ENCODE data around the gene KRT33B. TPM values are rescaled to one million over a fixed set of nuclear protein-coding genes. Genes with fewer than 3 reads are reported as not detected.

KRT33B gene
- total and polyA plus RNA-seq, 2 of the 13 experiments (the other 11 are each of a cell fraction or from before 2014, with no cell fraction given) = not detected

DNA sequence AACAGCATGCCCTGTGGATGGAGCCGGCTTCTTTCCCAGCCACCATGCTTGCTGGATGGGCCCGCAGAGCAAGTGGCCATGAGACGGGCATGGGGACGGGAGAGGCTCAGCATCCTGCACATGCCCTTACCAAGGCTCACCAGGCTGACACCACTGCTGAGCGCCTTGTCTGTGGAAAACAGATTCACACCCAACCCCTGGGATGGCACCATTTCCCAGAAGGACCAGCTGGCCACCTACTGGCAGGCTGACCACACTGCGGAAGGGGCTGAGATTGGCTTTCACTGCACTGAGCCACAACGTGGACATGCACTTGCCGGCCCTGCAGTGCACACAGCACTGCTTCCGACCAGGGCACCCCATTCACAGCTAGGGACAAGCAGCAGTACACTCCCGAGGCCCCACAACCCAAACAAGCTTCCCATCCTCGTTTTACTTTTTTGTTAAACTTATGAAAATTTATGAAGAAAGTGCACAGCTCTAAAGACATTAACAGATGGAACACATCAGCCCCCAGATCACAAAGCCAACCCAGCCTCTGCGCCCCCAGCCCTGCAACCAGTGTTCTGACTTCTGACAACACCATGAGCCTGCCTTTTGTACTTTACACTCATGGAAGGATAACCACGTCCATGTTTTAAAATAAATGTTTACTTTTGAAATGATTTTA is 40.2 kb downstream of the KRT33B start (continued):
- TF ChIP-seq ZFP37 (CRISPR knock-in tag; IDR thresholded peaks at IDR 0.05; ENCODE audit: borderline replicate concordance) = no peak
- TF ChIP-seq, protein P1, sequence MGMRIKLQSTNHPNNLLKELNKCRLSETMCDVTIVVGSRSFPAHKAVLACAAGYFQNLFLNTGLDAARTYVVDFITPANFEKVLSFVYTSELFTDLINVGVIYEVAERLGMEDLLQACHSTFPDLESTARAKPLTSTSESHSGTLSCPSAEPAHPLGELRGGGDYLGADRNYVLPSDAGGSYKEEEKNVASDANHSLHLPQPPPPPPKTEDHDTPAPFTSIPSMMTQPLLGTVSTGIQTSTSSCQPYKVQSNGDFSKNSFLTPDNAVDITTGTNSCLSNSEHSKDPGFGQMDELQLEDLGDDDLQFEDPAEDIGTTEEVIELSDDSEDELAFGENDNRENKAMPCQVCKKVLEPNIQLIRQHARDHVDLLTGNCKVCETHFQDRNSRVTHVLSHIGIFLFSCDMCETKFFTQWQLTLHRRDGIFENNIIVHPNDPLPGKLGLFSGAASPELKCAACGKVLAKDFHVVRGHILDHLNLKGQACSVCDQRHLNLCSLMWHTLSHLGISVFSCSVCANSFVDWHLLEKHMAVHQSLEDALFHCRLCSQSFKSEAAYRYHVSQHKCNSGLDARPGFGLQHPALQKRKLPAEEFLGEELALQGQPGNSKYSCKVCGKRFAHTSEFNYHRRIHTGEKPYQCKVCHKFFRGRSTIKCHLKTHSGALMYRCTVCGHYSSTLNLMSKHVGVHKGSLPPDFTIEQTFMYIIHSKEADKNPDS (CRISPR knock-in tag; IDR thresholded peaks at IDR 0.05) = no peak
- TF ChIP-seq NFYB (CRISPR knock-in tag; IDR thresholded peaks at IDR 0.05) = no peak
- TF ChIP-seq, protein P2, sequence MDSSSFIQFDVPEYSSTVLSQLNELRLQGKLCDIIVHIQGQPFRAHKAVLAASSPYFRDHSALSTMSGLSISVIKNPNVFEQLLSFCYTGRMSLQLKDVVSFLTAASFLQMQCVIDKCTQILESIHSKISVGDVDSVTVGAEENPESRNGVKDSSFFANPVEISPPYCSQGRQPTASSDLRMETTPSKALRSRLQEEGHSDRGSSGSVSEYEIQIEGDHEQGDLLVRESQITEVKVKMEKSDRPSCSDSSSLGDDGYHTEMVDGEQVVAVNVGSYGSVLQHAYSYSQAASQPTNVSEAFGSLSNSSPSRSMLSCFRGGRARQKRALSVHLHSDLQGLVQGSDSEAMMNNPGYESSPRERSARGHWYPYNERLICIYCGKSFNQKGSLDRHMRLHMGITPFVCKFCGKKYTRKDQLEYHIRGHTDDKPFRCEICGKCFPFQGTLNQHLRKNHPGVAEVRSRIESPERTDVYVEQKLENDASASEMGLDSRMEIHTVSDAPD (CRISPR knock-in tag; IDR thresholded peaks at IDR 0.05) = no peak
- TF ChIP-seq, protein P3, sequence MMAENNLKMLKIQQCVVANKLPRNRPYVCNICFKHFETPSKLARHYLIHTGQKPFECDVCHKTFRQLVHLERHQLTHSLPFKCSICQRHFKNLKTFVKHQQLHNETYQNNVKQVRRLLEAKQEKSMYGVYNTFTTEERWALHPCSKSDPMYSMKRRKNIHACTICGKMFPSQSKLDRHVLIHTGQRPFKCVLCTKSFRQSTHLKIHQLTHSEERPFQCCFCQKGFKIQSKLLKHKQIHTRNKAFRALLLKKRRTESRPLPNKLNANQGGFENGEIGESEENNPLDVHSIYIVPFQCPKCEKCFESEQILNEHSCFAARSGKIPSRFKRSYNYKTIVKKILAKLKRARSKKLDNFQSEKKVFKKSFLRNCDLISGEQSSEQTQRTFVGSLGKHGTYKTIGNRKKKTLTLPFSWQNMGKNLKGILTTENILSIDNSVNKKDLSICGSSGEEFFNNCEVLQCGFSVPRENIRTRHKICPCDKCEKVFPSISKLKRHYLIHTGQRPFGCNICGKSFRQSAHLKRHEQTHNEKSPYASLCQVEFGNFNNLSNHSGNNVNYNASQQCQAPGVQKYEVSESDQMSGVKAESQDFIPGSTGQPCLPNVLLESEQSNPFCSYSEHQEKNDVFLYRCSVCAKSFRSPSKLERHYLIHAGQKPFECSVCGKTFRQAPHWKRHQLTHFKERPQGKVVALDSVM (CRISPR knock-in tag; IDR thresholded peaks at IDR 0.05) = no peak
- no peak for TF ChIP-seq ATF1 (CRISPR knock-in tag; IDR thresholded peaks at IDR 0.05)
- no peak for TF ChIP-seq ETV6 (CRISPR knock-in tag; conservative IDR thresholded peaks at IDR 0.05)
- TF ChIP-seq SMAD1 (CRISPR knock-in tag; IDR thresholded peaks at IDR 0.05; ENCODE audit: borderline replicate concordance, low read depth) = no peak
- TF ChIP-seq ZNF572 (CRISPR knock-in tag; IDR thresholded peaks at IDR 0.05) = no peak
- TF ChIP-seq, protein P4, sequence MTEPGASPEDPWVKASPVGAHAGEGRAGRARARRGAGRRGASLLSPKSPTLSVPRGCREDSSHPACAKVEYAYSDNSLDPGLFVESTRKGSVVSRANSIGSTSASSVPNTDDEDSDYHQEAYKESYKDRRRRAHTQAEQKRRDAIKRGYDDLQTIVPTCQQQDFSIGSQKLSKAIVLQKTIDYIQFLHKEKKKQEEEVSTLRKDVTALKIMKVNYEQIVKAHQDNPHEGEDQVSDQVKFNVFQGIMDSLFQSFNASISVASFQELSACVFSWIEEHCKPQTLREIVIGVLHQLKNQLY (CRISPR knock-in tag; IDR thresholded peaks at IDR 0.05) = no peak
- TF ChIP-seq SMARCC2 (IDR thresholded peaks at IDR 0.05) = no peak
- TF ChIP-seq ZNF549 (CRISPR knock-in tag; IDR thresholded peaks at IDR 0.05) = no peak
- TF ChIP-seq, protein P5, sequence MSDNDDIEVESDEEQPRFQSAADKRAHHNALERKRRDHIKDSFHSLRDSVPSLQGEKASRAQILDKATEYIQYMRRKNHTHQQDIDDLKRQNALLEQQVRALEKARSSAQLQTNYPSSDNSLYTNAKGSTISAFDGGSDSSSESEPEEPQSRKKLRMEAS (IDR thresholded peaks at IDR 0.05) = peak; percentile 26; the same call in 1 of the 2 replicates
- TF ChIP-seq MIXL1 (CRISPR knock-in tag; IDR thresholded peaks at IDR 0.05) = no peak
- no peak for TF ChIP-seq TOE1 (CRISPR knock-in tag; IDR thresholded peaks at IDR 0.05)
- TF ChIP-seq ISX (CRISPR knock-in tag; conservative IDR thresholded peaks at IDR 0.05) = no peak
- TF ChIP-seq CCAR2 (optimal IDR thresholded peaks at IDR 0.05; ENCODE audit: low read depth, low read length) = no peak
- TF ChIP-seq, protein P6, sequence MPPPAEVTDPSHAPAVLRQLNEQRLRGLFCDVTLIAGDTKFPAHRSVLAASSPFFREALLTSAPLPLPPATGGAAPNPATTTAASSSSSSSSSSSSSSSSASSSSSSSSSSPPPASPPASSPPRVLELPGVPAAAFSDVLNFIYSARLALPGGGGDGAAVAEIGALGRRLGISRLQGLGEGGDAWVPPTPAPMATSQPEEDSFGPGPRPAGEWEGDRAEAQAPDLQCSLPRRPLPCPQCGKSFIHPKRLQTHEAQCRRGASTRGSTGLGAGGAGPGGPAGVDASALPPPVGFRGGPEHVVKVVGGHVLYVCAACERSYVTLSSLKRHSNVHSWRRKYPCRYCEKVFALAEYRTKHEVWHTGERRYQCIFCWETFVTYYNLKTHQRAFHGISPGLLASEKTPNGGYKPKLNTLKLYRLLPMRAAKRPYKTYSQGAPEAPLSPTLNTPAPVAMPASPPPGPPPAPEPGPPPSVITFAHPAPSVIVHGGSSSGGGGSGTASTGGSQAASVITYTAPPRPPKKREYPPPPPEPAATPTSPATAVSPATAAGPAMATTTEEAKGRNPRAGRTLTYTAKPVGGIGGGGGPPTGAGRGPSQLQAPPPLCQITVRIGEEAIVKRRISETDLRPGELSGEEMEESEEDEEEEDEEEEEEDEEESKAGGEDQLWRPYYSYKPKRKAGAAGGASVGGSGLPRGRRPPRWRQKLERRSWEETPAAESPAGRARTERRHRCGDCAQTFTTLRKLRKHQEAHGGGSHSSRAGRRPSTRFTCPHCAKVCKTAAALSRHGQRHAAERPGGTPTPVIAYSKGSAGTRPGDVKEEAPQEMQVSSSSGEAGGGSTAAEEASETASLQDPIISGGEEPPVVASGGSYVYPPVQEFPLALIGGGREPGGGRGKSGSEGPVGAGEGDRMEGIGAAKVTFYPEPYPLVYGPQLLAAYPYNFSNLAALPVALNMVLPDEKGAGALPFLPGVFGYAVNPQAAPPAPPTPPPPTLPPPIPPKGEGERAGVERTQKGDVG (CRISPR knock-in tag; IDR thresholded peaks at IDR 0.05; ENCODE audit: borderline replicate concordance) = 0 out of 2 replicates have a peak, but pooled peaks have one; percentile 55
- TF ChIP-seq ZNF703 (CRISPR knock-in tag; IDR thresholded peaks at IDR 0.05; ENCODE audit: borderline replicate concordance) = no peak
- no peak for TF ChIP-seq ZFP36 (IDR thresholded peaks at IDR 0.05; ENCODE audit: borderline replicate concordance, low read depth, low read length, partially characterized antibody)
- no peak for TF ChIP-seq MXD4 (CRISPR knock-in tag; IDR thresholded peaks at IDR 0.05)
